HG03571 (cell line): Measurements from ENCODE around the gene AATF.

Experiments
- ATAC-seq: cut with Tn5 transposase; IDR thresholded peaks from one replicate; pipeline ENCODE4 v1.9.1; 2021; ENCODE audit not compliant: unreplicated experiment

The AATF gene

GRCh38 chr17:37098910-37099664, 150.3 kb downstream of the AATF start:
- ATAC-seq: no peak

GRCh38 chr17:37100231-37100630, 151.5 kb downstream of the AATF start:
- no peak for ATAC-seq

- ATAC-seq: no peak
These were observed 152.6 kb downstream of the AATF start for GRCh38 chr17:37101306-37101705.

GRCh38 chr17:37103231-37103630, 154.5 kb downstream of the AATF start:
- no peak for ATAC-seq

GRCh38 chr17:37106049-37106448, 157.3 kb downstream of the AATF start:
- no peak for ATAC-seq
